Psoas muscle (tissue), 8 donors: Measurements from ENCODE around the gene FAM193A. TPM values are rescaled to one million over a fixed set of nuclear protein-coding genes. Genes with fewer than 3 reads are reported as not detected.
A peak's percentile ranks its signal among the peaks of the same experiment; 100 is the strongest.

Experiments
- ATAC-seq, 4 donors: fragments of 200-7000 bp; cut with Tn5 transposase; one replicate each; pipeline ENCODE4 v1.9.1; 2020; ENCODE audit warnings: moderate library complexity in 3 of 4, mild to moderate bottlenecking in 2 of 4
- DNase-seq, 2 donors: peaks; one replicate each; pipeline ENCODE4 v3.0.0-alpha.2; 2020
- H3K27ac ChIP-seq: fragments of 200-600 bp; one replicate; pipeline ENCODE4 v1.8.0; 2022
- H3K27me3 ChIP-seq, 3 donors: fragments of 200-600 bp in 1 of 3; one replicate each; pipeline versions ENCODE4 v1.6.1 to v1.8.0; 2013 to 2022; ENCODE audit warnings: low read length in 2 of 3, mild to moderate bottlenecking in 2 of 3, moderate library complexity in 1 of 3; ENCODE audit not compliant: insufficient read depth in 3 of 3
- H3K36me3 ChIP-seq, 2 donors: fragments of 200-600 bp in 1 of 2; one replicate each; pipeline versions ENCODE4 v1.6.1 to v1.8.0; 2013 to 2022; ENCODE audit warnings: low read depth in 1 of 2, mild to moderate bottlenecking in 1 of 2, moderate library complexity in 1 of 2; ENCODE audit not compliant: insufficient read depth in 1 of 2
- H3K4me1 ChIP-seq: fragments of 200-600 bp; one replicate; pipeline ENCODE4 v1.8.0; 2022
- H3K4me3 ChIP-seq: fragments of 200-600 bp; one replicate; pipeline ENCODE4 v1.8.0; 2022; ENCODE audit warnings: mild to moderate bottlenecking
- H3K9me3 ChIP-seq: fragments of 200-600 bp; one replicate; pipeline ENCODE4 v1.8.0; 2022
- CTCF ChIP-seq: fragments of 200-600 bp; IDR thresholded peaks from one replicate; pipeline ENCODE4 v1.8.0; 2022; ENCODE audit warnings: antibody characterized with exemption
- WGBS, 3 donors: extraction: QIAGEN DNeasy Blood & Tissue Kit; methylation state at CpG; one replicate each; pipeline versions ENCODE4 v1.1.6 to v1.1.7; 2013; 5-methylcytosine and 5-hydroxymethylcytosine counted together
- intact Hi-C, 2 donors: fragments of 100-400 bp; cut with DNase I; formaldehyde crosslinking; loops; one replicate each; pipeline versions ENCODE4 v1.11.0 to v1.14.2; 2022
- polyA plus RNA-seq, 3 donors: library from polyadenylated mRNA; stranded (reverse); fragments of 200-250 nt; gene quantifications; one replicate each; pipeline ENCODE4 v1.2.3, GENCODE V29; 2013
- total RNA-seq, 4 donors: library from RNA; stranded (reverse); fragmentation: NEBNext Ultra II Directional in 2 of 4; extraction: Animal tissue kit (Norgen Biotek cat#: 25700) in 2 of 4; gene quantifications; one replicate each; pipeline versions ENCODE4 v1.2.1 to v1.2.4, GENCODE V29; 2021 to 2023
- donor health status: healthy with polysubstance abuse.
- donor health status: DM: no; HTN: no; CAD: no; lungs with moderate emphysema.
- donor health status: Bipolar disorder and iron deficiency.
- donor health status: healthy.
- donor health status: DM: yes; HTN: yes; CAD: no.
- donor health status: DM: no; HTN: no; CAD: no.
- donor health status: DM: no; HTN: no; CAD: no.
- donor health status: DM: yes; HTN: yes; CAD: no.

The FAM193A gene
- total and polyA plus RNA-seq, 7 donors: 7.5 to 20.0 (median 14.6) TPM

GRCh38 chr4:2500547-2500946 is 35.9 kb upstream of the FAM193A start:
- WGBS, 3 donors: 79 to 91% (median 86%) methylated on average over 2 of the region's 2 CpGs
- no peaks in the 10 kb centered on the region for H3K9me3 ChIP-seq
- no peak overlapping the region for H3K27ac ChIP-seq
- intact Hi-C loops: no loop called here
- H3K4me3 ChIP-seq: no peak overlapping the region
- H3K27me3 ChIP-seq: no peaks in the 10 kb centered on the region
- no peak for DNase-seq
- no peak for TF ChIP-seq CTCF
- H3K36me3 ChIP-seq: peaks cover 5 to 74% of the 10 kb centered on the region in 2 donors
- no peaks in the 10 kb centered on the region for H3K4me1 ChIP-seq
- ATAC-seq: no peak

GRCh38 chr4:2501034-2501594 is 35.3 kb upstream of the FAM193A start:
- intact Hi-C loops: no loop called here
- DNase-seq: no peak
- Histone ChIP-seq H3K27ac (no peak overlapping the region), H3K27me3 (no peaks in the 10 kb centered on the region), H3K4me1 (no peaks in the 10 kb centered on the region), H3K36me3 (peaks cover 5 to 69% of the 10 kb centered on the region in 2 donors), H3K9me3 (no peaks in the 10 kb centered on the region), H3K4me3 (no peak overlapping the region)
- WGBS, 3 donors: 38 to 87% (median 40%) methylated on average over 7 of the region's 7 CpGs
- no peak for TF ChIP-seq CTCF
- peak; percentile 48 to 76 (median 55) for ATAC-seq

GRCh38 chr4:2503809-2504208 is 32.6 kb upstream of the FAM193A start:
- 95 to 97% (median 96%) methylated on average over 5 of the region's 5 CpGs for WGBS, 3 donors
- no peak for TF ChIP-seq CTCF
- peaks cover 5 to 54% of the 10 kb centered on the region in 2 donors for H3K36me3 ChIP-seq

GRCh38 chr4:2507259-2507658 is 29.2 kb upstream of the FAM193A start:
- DNase-seq: no peak
- Histone ChIP-seq H3K27me3 (no peaks in the 10 kb centered on the region), H3K4me1 (no peaks in the 10 kb centered on the region), H3K27ac (no peak overlapping the region), H3K36me3 (peaks cover 3 to 50% of the 10 kb centered on the region in 2 donors), H3K4me3 (no peak overlapping the region), H3K9me3 (no peaks in the 10 kb centered on the region)
- no peak for ATAC-seq
- 91 to 97% (median 95%) methylated on average over 4 of the region's 4 CpGs for WGBS, 3 donors
- intact Hi-C loops: no loop called here
- no peak for TF ChIP-seq CTCF

More at GRCh38 chr4:2503809-2504208, 32.6 kb upstream of the FAM193A start:
- Histone ChIP-seq H3K4me3 (no peak overlapping the region), H3K4me1 (no peaks in the 10 kb centered on the region), H3K9me3 (no peaks in the 10 kb centered on the region), H3K27ac (no peak overlapping the region), H3K27me3 (no peaks in the 10 kb centered on the region)
- intact Hi-C loops: no loop called here
- ATAC-seq: no peak
- no peak for DNase-seq

- intact Hi-C loops: no loop called here
- Histone ChIP-seq H3K9me3 (no peaks in the 10 kb centered on the region), H3K27me3 (no peaks in the 10 kb centered on the region), H3K4me1 (no peaks in the 10 kb centered on the region), H3K4me3 (no peak overlapping the region), H3K36me3 (peaks cover 3 to 56% of the 10 kb centered on the region in 2 donors), H3K27ac (no peak overlapping the region)
- no peak for ATAC-seq
- DNase-seq: no peak
- no peak for TF ChIP-seq CTCF
- 91 to 94% (median 93%) methylated on average over 7 of the region's 7 CpGs for WGBS, 3 donors
These were observed 28.6 kb upstream of the FAM193A start for GRCh38 chr4:2507855-2508254.
